ENCODE data around the gene C5AR2. TPM values are rescaled to one million over a fixed set of nuclear protein-coding genes. Genes with fewer than 3 reads are reported as not detected.
"Not testable (repeated sequence)": the region's sequence is repeated elsewhere in the genome, so short reads cannot be mapped to it uniquely, and the experiment has no call there.

Gene C5AR2
- total RNA-seq (2014; rRNA removed; shearing (Covaris generic)) = 0.08 TPM in 1 of 2 replicates, not detected in the other

DNA sequence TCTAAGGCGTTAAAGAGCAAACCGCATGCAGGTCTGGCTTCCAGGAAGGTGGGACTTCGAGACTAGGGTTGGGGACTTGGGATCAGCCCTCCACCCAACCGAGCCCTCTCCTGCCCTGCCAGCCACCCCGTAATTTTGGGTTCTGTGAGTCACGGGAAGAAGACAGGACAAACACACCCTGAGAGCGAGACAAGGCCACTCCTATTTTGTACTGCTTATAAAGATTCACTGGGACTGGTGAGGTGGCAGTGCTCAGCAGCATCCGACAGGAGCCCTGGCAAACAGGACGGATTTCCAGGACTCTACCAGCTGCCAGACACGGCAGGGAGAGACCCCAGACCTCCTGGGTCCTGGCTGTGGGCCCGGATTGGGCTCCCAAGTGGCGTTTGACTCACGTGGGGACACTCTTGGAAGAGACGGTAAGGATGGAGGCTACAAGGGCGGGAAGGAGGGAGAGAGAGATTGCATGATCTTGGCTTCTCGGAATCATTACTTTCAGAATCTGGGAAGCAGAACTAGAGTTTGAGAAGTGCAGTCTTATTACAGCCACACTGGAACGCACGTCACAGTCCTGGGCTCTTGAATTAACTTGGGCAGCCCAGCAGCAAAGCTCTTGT, at the start of gene C5AR2:
TSS of gene C5AR2 (plus strand) at position 245 of the 617 bp plus-strand sequence. CDS start 8,625 bp downstream, outside the sequence.
- DNase-seq (ENCODE audit: low spot score) = no peak

DNA sequence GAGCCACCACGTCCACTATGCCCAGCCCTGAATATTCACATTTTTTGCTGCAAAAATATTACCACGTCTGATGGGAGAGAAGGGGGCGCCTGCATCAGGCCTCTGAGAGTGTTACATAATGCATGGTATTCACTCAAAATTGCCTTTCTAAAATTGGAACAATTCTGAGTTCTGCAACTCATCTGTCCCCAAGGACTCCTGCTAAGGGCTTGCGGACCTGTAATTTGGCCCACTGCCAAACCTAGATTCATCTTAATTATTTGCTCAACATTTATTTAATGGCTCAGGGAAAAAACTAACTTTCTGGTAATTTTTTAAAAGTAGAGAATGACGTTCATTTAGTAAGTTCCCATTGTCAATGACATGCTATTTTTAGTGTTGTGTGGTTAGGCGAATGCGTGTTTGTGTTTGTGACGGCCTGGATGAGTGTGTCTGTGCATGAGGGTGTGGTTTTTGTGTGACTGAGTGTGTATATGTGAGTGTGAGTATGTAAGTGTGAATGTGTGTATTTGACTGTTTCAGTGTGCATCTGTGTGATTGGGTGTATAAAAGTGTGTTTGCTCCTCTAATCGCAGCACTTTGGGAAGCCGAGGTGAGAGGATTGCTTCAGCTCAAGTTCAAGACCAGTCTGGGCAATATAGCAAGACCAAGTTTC, 48.4 kb upstream of the C5AR2 start:
- DNase-seq (ENCODE audit: low spot score) = no peak

DNA sequence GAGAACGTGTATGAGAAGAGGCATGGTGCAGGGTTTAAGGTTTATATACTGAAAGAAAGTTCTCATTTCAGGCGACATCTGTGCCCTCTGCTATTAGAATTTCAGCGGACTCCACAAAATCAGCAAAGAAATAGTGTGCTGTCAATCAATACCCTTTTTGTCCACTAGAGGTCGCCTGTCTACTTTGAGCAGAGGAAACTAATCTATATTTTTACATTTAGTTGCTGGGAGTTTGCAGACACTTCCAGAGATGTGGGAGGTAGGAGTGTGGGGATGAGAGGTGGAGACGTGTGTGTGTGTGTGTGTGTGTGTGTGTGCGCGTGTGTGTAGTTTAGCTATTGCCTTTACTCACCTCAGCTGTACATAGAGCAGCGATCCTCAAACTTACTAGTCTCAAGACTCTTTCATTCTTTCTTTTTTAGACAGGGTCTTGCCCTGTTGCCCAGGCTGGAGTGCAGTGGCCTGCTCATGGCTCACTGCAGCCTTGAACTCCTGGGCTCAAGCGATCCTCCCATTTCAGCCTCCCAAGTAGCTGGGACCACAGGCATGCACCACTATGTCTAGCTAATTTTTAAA, 47.6 kb upstream of the C5AR2 start:
- peak; percentile 62 for DNase-seq (ENCODE audit: low spot score)

DNA sequence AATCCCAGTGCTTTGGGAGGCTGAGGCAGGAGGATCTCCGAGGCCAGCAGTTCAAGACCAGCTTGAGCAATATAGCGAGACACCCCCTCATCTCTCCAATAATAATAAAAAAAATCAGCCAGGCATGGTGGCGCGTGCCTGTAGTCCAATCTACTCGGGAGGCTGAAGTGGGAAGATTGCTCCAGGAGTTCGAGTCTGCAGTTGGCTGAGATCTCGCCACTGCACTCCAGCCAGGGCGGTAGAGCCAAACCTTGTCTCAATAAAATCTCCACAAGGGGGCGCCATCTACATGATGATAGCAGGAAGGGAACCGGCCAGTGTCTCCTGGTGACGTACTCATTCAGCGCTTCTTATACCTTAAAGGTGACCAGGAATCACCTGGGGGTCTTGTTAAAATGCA, 35.9 kb upstream of the C5AR2 start:
- peak; percentile 83 for DNase-seq (ENCODE audit: low spot score)

DNA sequence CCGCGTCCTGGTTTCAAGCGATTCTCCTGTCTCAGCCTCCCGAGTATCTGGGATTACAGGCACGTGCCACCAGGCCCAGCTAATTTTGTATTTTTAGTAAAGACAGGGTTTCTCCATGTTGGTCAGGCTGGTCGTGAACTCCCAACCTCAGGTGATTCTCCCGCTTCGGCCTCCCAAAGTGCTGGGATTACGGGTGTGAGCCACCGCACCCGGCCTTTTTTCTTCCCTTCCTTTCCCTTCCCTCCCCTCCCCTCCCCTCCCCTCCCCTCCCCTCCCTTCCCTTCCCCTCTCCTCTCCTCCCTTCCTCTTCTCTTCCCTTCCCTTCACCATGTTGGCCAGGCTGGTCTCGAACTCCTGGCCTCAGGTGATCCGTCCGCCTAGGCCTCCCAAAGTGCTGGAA, 31.1 kb upstream of the C5AR2 start:
- DNase-seq (ENCODE audit: low spot score) = not testable (repeated sequence)

DNA sequence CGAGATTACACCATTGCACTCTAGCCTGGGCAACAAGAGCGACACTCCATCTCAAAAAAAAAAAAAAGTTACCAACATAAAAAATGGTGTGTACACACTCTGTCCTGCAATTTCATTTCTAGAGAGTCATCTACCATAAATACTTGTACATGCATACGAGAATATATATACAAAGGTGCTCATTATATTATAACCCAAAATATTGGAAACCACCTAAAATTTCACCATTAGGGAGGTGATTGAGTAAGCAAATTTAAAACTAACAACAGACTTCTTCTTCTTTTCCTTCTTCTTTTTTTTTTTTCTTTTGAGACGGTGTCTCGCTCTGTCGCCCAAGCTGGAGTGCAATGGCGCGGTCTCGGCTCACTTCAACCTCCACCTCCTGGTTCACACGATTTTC, 29.7 kb upstream of the C5AR2 start:
- DNase-seq (ENCODE audit: low spot score) = no peak

DNA sequence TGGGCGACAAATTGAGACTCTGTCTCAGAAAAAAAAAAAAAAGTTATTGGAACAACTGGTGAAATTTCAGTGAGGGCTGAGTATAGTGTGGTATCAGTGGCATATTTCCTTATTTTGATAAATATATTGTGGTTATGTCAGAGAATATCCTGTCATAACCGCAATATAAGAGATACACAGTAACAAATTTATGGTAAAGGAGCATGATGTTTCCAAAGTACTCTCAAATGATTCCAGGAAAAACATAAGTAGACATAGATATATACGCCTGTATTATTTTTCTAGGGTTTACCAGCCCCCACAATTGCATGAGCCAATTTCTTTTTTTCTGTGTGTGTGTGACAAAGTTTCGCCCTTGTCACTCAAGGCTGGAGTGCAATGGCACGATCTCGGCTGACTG, 28.0 kb upstream of the C5AR2 start:
- no peak for DNase-seq (ENCODE audit: low spot score)

DNA sequence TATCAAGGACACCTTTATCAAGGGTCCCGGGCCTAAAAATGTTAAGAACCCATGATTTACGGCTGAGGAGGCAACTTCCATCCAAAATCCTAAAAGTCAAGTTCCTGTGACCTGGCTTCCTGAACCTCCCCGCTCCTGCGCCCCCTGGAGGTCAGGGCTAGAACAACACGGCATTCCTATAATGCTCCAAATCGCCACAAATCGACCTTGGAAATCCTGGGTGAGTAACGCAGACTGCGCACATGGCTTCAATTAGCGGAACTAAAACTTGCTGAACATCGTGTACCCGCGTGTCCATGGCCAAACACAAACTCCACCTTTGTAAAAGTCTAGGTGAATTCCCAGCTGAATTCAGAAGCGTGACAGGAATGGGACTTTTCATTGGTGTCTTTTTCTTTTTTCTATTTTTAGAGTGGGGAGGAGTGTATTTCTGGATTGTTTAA, 26.6 kb upstream of the C5AR2 start:
- DNase-seq (ENCODE audit: low spot score) = peak; percentile 88

DNA sequence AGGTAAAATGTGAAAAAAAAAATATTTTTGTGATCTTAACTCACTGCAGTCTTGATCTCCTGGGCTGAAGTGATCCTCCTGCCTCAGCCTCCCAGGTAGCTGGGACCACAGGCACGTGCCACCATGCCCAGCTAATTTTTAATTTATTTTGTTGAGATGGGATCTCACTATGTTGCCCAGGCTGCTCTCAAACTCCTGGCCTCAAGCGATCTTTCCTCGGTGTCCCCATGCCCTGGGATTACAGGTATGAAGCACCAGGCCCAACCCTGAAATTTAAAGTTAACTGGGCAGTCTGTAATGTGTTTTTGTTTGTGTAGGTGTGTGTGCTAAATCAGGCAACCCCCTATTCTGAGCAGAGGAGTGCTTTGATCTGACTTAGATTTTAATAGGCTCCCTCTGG, 25.7 kb upstream of the C5AR2 start:
- no peak for DNase-seq (ENCODE audit: low spot score)

DNA sequence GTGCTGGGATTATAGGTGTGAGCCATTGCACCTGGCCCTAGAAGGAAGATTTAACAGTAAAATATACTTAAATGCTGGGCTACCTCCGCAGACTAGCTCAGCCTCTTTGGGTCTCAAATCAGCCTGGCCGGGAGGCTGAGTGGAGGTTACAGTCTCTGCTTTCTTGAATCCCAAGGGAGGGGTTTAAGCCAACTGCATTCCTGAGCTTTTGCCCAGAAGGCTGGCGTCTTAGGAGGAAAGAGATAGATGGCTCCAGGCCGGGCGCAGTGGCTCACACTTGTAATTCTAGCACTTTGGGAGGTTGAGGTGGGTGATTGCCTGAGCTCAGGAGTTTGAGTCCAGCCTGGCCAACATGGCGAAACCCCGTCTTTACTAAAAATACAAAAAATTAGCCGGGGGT, 22.9 kb upstream of the C5AR2 start:
- DNase-seq (ENCODE audit: low spot score) = no peak

DNA sequence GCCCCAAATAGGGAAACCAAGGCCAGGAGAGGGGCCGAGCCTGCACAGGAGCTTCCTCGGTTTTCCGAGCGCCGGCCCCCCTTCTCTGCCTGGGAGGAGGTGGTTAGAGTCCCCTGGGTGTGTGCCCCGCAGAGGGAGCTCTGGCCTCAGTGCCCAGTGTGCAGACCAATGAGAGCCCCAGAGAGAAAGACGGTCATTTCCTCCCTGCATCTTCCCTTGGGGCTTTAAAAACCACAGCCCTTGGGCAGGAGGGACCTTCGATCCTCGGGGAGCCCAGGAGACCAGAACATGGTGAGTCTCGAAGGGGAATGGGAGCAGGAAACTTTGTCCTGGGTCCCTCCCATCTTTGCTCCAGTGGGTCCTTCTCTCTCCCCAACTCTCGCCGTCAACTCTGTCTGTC, 22.4 kb upstream of the C5AR2 start, which contains the start of gene C5AR1:
TSS of gene C5AR1 (plus strand) at position 254 of the 400 bp plus-strand sequence. CDS start at position 289, 35 bp downstream.
- DNase-seq (ENCODE audit: low spot score) = no peak

DNA sequence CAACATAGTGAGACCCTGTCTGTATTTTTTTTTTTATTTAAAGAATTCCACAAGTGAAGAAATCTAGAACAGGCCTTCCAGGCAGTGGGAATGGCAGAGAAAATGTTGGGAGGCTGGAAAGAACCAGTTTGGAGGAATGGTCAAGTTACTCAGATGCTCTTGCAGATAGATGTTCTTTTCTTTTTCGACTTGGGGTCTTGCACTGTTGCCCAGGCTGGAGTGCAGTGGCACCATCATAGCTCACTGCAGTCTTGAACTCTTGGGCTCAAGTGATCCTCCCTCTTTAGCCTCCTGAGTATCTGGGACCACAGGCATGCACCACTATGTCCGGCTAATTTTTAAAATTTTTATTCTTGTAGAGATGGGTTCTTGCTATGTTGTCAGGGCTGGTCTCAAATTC, 21.7 kb upstream of the C5AR2 start:
- DNase-seq (ENCODE audit: low spot score) = no peak

DNA sequence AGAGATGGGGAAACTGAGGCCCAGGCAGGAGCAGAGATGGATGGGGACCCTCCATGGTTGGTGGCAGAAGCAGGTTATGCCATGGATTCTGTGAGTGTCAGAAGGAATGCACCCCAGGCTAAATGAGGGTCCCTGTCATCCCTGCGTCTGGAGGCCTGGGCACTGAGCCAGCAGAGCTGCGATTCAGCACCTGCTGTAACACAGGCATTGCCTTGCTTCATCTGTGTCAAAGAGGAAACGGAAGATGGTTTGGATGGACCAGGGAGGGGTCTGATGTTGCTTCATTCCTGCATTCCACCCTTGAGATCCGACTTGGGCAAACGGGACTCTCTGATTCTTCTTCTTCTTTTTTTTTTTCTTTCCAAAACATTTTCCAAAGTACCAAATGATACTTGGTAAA, 21.2 kb upstream of the C5AR2 start:
- DNase-seq (ENCODE audit: low spot score) = no peak

DNA sequence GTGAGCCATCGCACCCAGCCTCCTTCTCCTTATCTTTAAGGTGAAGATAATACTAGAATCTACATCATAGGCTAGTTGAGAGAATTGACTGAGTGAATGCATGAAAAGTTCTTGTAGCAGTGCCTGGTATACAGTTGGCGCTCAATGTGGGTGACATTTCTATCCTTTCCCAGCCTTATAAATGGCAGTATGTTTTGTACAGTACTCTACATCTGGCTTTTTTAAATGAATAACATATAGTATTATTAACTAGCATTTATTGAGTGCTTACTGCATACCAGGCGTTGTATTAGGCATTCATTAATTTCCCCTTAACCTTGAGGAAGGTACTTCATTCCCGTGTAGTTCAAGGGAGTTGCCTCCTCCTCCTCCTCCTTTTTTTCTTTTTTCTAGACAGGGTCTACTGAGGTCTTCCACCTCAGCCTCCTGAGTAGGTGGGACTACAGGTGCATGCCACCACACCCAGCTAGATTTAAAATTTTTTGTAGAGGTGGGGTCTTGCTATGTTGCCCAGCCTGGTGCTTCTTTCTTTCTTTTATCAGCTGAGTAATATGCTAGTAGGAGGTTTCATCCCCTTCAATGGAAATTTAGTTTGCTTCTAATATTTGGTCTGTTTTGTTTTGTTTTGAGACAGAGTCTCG, 19.5 kb upstream of the C5AR2 start:
- DNase-seq (ENCODE audit: low spot score) = no peak

DNA sequence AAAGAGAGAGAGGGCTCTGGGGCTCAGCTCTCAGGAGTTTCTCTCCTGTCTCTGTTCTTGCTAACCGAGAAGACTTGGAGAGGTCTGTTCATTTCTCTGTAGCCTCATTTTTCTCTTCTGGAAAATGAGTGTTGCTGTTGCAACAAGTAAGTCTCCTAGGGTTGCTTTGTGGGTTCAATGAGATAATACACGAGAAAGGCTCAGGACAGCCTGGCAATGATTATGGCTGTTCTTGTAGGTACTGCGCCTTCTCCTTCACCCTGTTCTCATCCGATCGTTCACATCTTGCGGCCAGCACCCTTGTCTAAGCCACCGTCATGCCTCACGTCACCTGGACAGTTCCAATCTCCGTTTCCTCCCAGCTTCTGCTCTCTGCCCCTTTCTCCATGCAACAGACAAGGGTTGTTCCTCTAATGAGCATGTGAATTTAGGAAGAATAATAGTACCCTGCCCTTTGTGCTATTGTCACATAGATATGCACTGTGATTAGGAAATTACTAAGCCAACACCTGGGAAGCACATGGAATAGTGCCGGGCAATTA, 18.1 kb upstream of the C5AR2 start:
- DNase-seq (ENCODE audit: low spot score) = no peak

DNA sequence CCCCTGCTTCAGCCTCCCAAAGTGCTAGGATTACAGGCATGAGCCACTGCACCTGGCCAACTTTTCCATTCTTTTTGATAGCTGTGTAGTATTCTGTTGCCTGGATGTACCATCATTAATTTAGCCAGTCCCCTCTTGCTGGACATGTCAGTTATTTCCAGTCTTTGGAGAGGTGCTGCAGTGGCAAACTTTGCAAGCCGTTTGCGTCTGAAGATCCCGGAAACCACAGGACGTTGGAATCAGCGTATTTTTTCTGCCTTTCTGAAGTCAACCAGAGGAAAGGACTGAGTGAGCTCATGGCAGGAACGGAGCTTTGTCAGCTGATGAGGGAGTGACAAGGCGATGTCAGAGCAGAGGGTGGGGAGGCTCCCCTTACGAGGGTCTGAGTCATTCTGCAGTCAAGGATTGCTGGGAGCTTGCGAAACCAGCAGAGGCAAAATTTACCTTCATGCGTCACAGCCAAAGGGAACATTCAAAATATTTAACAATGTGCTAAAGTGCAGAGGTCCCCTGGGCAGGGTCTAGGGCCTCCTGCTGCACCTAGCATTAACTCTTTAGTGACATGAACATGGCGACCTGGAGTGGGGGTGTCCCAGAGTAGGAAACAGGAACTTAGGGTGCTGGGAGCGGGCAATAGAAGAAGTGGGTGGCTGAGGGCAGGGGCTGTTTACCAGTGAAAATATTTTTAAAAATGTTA, 16.7 kb upstream of the C5AR2 start:
- peak; percentile 96 for DNase-seq (ENCODE audit: low spot score)

DNA sequence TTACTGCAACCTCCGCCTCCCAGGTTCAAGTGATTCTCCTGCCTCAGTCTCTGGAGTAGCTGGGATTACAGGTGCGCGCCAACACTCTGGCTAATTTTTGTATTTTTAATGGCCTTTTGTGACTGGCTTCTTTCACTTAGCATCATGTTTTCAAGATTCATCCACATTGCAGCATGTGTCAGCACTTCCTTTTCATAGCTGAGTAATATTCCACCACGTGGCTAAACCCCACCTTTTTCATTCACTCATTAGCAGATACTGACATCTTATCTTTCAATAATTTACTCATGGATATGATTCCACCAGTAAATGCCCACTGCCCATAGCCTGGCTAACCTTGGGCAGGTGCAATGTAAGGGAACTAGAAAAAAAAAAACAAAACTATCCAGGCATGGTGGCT, 15.5 kb upstream of the C5AR2 start:
- no peak for DNase-seq (ENCODE audit: low spot score)

DNA sequence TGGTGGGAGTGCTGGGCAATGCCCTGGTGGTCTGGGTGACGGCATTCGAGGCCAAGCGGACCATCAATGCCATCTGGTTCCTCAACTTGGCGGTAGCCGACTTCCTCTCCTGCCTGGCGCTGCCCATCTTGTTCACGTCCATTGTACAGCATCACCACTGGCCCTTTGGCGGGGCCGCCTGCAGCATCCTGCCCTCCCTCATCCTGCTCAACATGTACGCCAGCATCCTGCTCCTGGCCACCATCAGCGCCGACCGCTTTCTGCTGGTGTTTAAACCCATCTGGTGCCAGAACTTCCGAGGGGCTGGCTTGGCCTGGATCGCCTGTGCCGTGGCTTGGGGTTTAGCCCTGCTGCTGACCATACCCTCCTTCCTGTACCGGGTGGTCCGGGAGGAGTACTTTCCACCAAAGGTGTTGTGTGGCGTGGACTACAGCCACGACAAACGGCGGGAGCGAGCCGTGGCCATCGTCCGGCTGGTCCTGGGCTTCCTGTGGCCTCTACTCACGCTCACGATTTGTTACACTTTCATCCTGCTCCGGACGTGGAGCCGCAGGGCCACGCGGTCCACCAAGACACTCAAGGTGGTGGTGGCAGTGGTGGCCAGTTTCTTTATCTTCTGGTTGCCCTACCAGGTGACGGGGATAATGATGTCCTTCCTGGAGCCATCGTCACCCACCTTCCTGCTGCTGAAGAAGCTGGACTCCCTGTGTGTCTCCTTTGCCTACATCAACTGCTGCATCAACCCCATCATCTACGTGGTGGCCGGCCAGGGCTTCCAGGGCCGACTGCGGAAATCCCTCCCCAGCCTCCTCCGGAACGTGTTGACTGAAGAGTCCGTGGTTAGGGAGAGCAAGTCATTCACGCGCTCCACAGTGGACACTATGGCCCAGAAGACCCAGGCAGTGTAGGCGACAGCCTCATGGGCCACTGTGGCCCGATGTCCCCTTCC, 11.8 kb upstream of the C5AR2 start:
- no peak for DNase-seq (ENCODE audit: low spot score)

DNA sequence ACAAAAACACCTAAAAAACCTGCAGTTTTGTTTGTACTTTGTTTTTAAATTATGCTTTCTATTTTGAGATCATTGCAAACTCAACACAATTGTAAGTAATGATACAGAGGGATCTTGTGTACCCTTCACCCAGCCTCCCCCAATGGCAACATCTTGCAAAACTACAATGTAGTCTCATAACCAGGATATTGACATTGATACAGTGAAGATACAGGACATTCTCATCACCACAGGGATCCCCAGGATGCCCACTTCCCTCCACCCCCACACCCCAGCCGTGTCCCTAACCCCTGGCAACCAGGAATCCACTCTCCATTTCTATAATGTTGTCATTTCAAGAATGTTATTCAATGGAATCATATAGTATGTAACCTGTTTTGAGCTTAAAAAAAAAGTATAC, 10.3 kb upstream of the C5AR2 start:
- DNase-seq (ENCODE audit: low spot score) = no peak

DNA sequence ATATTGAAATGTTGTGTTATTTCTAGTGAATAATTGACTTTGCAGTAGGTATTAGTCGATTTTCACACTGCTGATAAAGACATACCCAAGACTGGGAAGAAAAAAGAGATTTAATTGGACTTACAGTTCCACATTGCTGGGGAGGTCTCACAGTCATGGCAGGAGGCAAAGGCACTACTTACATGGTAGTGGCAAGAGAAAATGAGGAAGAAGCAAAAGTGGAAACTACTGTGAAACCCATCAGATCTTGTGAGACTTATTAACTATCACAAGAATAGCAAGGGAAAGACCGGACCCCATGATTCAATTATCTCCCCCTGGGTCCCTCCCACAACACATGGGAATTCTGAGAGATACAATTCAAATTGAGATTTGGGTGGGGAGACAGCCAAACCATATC, 9.9 kb upstream of the C5AR2 start:
- no peak for DNase-seq (ENCODE audit: low spot score)

DNA sequence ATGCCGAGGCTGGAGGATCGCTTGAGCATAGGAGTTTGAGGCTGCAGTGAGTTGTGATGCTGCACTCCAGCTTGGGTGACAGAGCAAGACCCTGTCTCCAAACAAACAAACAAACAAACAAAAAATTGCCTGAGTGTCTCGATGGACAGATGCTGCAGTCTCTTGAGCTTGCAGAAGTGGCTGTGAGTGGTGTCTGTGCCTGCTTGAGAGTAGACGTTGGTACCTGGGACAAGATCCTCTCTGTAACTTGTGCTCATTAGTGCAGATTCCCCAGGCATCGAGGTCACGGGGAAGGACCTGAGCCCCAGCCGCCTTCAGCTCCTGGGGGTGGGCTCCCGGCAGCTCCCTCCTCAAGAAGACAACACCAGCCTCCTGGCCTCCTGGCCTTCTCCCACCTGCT, 8.6 kb upstream of the C5AR2 start:
- DNase-seq (ENCODE audit: low spot score) = no peak
